Liver (tissue), 9 donors: ENCODE results near the gene HLA-A. TPM values are rescaled to one million over a fixed set of nuclear protein-coding genes. Genes with fewer than 3 reads are reported as not detected.
A peak's percentile ranks its signal among the peaks of the same experiment; 100 is the strongest.

Source experiments
- DNase-seq: peaks from one replicate; pipeline ENCODE4 v3.0.0-alpha.2; 2017; ENCODE audit warnings: low spot score
- H3K27ac ChIP-seq, 2 donors: one replicate each; pipeline ENCODE4 v1.7.0; 2013; ENCODE audit warnings: inconsistent platforms in 2 of 2, low read length in 2 of 2, control low read depth in 1 of 2, low read depth in 1 of 2, mild to moderate bottlenecking in 1 of 2
- H3K27me3 ChIP-seq, 4 donors: one replicate each; pipeline versions ENCODE4 v1.6.1 to v1.7.0; 2013; ENCODE audit warnings: low read length in 3 of 4, inconsistent platforms in 1 of 4, mild to moderate bottlenecking in 1 of 4, moderate library complexity in 1 of 4; ENCODE audit not compliant: control insufficient read depth in 4 of 4, insufficient read depth in 4 of 4
- H3K36me3 ChIP-seq, 4 donors: one replicate each; pipeline versions ENCODE4 v1.6.1 to v1.7.0; 2013; ENCODE audit warnings: low read length in 3 of 4, mild to moderate bottlenecking in 3 of 4, low read depth in 1 of 4, moderate library complexity in 1 of 4; ENCODE audit not compliant: control insufficient read depth in 4 of 4, insufficient read depth in 3 of 4
- H3K4me1 ChIP-seq, 4 donors: one replicate each; pipeline versions ENCODE4 v1.6.1 to v1.7.0; 2013; ENCODE audit warnings: low read length in 3 of 4, mild to moderate bottlenecking in 3 of 4, moderate library complexity in 1 of 4; ENCODE audit not compliant: control insufficient read depth in 4 of 4, insufficient read depth in 4 of 4
- H3K4me3 ChIP-seq, 3 donors: one replicate each; pipeline versions ENCODE4 v1.6.1 to v1.7.0; 2013; ENCODE audit warnings: low read length in 3 of 3, control low read depth in 1 of 3, low read depth in 1 of 3, mild to moderate bottlenecking in 1 of 3
- H3K9ac ChIP-seq, 2 donors: one replicate each; pipeline ENCODE4 v1.7.0; 2013; ENCODE audit warnings: low read length in 2 of 2, mild to moderate bottlenecking in 2 of 2, moderate library complexity in 2 of 2, control low read depth in 1 of 2, low read depth in 1 of 2
- H3K9me3 ChIP-seq, 4 donors: one replicate each; pipeline versions ENCODE4 v1.6.1 to v1.7.0; 2013; ENCODE audit warnings: low read length in 3 of 4; ENCODE audit not compliant: control insufficient read depth in 4 of 4
- ATF3 ChIP-seq: IDR thresholded peaks from 2 replicates; pipeline ENCODE4 v1.6.1; 2016; ENCODE audit warnings: antibody characterized with exemption
- CTCF ChIP-seq: fragments of 150-350 bp; IDR thresholded peaks from 2 replicates; pipeline ENCODE4 v1.5.1; 2017; ENCODE audit warnings: improper control_type of control experiment, low read depth, low read length; ENCODE audit not compliant: missing input control
- EGR1 ChIP-seq, 2 donors: IDR thresholded peaks; 2 replicates each; pipeline ENCODE4 v1.6.1; 2016 to 2018; ENCODE audit warnings: antibody characterized with exemption in 2 of 2, low read depth in 2 of 2
- FOXA1 ChIP-seq: IDR thresholded peaks from 2 replicates; pipeline ENCODE4 v1.6.1; 2016; ENCODE audit warnings: antibody characterized with exemption
- FOXA2 ChIP-seq: IDR thresholded peaks from 2 replicates; pipeline ENCODE4 v1.6.1; 2016; ENCODE audit warnings: antibody characterized with exemption
- GABPA ChIP-seq, 2 donors: IDR thresholded peaks in 1 of 2; conservative IDR thresholded peaks in 1 of 2; 2 replicates each; pipeline ENCODE4 v1.6.1; 2016; ENCODE audit warnings: antibody characterized with exemption in 2 of 2, mild to moderate bottlenecking in 1 of 2, moderate library complexity in 1 of 2
- HNF4A ChIP-seq, 2 donors: conservative IDR thresholded peaks; 2 replicates each; pipeline ENCODE4 v1.6.1; 2016; ENCODE audit warnings: antibody characterized with exemption in 2 of 2, mild to moderate bottlenecking in 2 of 2
- HNF4G ChIP-seq: IDR thresholded peaks from 2 replicates; pipeline ENCODE4 v1.6.1; 2016; ENCODE audit warnings: antibody characterized with exemption
- JUND ChIP-seq, 2 donors: IDR thresholded peaks; 2 replicates each; pipeline ENCODE4 v1.6.1; 2016; ENCODE audit warnings: antibody characterized with exemption in 2 of 2
- MAX ChIP-seq: IDR thresholded peaks from 2 replicates; pipeline ENCODE4 v1.6.1; 2016; ENCODE audit warnings: antibody characterized with exemption
- NR2F2 ChIP-seq: IDR thresholded peaks from 2 replicates; pipeline ENCODE4 v1.6.1; 2016; ENCODE audit warnings: antibody characterized with exemption
- RAD21 ChIP-seq, 2 donors: IDR thresholded peaks; 2 replicates each; pipeline ENCODE4 v1.6.1; 2016; ENCODE audit warnings: antibody characterized with exemption in 2 of 2, mild to moderate bottlenecking in 2 of 2
- REST ChIP-seq: IDR thresholded peaks from 2 replicates; pipeline ENCODE4 v1.6.1; 2016; ENCODE audit warnings: antibody characterized with exemption, mild to moderate bottlenecking
- RXRA ChIP-seq, 2 donors: IDR thresholded peaks; 2 replicates each; pipeline ENCODE4 v1.6.1; 2017 to 2018; ENCODE audit warnings: antibody characterized with exemption in 2 of 2, mild to moderate bottlenecking in 1 of 2
- SP1 ChIP-seq: IDR thresholded peaks from 2 replicates; pipeline ENCODE4 v1.6.1; 2018; ENCODE audit warnings: antibody characterized with exemption, mild to moderate bottlenecking
- TAF1 ChIP-seq: conservative IDR thresholded peaks from 2 replicates; pipeline ENCODE4 v1.6.1; 2016; ENCODE audit warnings: antibody characterized with exemption, mild to moderate bottlenecking
- YY1 ChIP-seq: IDR thresholded peaks from 2 replicates; pipeline ENCODE4 v1.6.1; 2016; ENCODE audit warnings: antibody characterized with exemption, mild to moderate bottlenecking
- ZBTB33 ChIP-seq: IDR thresholded peaks from 2 replicates; pipeline ENCODE4 v1.6.1; 2016; ENCODE audit warnings: antibody characterized with exemption
- WGBS: extraction: QIAGEN DNeasy Blood & Tissue Kit; methylation state at CpG from one replicate; pipeline ENCODE4 v1.1.7; 2013; 5-methylcytosine and 5-hydroxymethylcytosine counted together
- polyA plus RNA-seq, 2 donors: library from polyadenylated mRNA; stranded (reverse) in 1 of 2; unstranded in 1 of 2; fragments of 200-250 nt in 1 of 2; fragments of >200 nt in 1 of 2; fragmentation: Nextera tagmentation in 1 of 2; extraction: Ambion mirVana in 1 of 2; gene quantifications; one replicate each; pipeline versions ENCODE4 v1.2.1 to v1.2.3, GENCODE V29; 2013 to 2015
- total RNA-seq, 2 donors: library from RNA; depleted of rRNA; stranded (reverse); fragments of >200 nt; gene quantifications; one replicate each; pipeline ENCODE4 v1.2.3, GENCODE V29; 2014
- donor health status: healthy.
- donor health status: healthy.
- donor health status: healthy.
- donor health status: healthy.
- donor health status: healthy.

HLA-A gene
- total and polyA plus RNA-seq, 4 donors: 145 to 321 (median 223) TPM

GRCh38 chr6:29924731-29925130, 17.6 kb upstream of the HLA-A start:
- Histone ChIP-seq H3K27ac (no peak overlapping the region), H3K4me1 (peaks cover 0 to 10% (median 0%) of the 10 kb centered on the region in 4 donors), H3K36me3 (no peaks in the 10 kb centered on the region), H3K9ac (peak overlapping the region in 1 of 2 donors; percentile 3), H3K27me3 (no peaks in the 10 kb centered on the region), H3K9me3 (no peaks in the 10 kb centered on the region), H3K4me3 (no peak overlapping the region)
- TF ChIP-seq ZBTB33 (no peak), EGR1 (IDR thresholded peaks at IDR 0.05; ENCODE audit: low read depth in 2 of 2) (no peak), RXRA (IDR thresholded peaks at IDR 0.05) (no peak), MAX (no peak), FOXA1 (no peak), HNF4A (conservative IDR thresholded peaks at IDR 0.05) (no peak), RAD21 (IDR thresholded peaks at IDR 0.05) (no peak), ATF3 (no peak), HNF4G (no peak), GABPA (IDR thresholded peaks at IDR 0.05 in 1 of 2, conservative IDR thresholded peaks at IDR 0.05 in 1 of 2) (no peak), JUND (IDR thresholded peaks at IDR 0.05) (no peak), NR2F2 (no peak), CTCF (no peak), FOXA2 (no peak), YY1 (no peak), SP1 (no peak), TAF1 (no peak), REST (no peak)
- no peak for DNase-seq
- WGBS: 68% methylated on average over 3 of the region's 3 CpGs
